Astrocyte of the cerebellum (primary cell): ENCODE results near the gene FBXO41.

Experiments used
- DNase-seq: peaks from one replicate; pipeline ENCODE4 v3.0.0-alpha.2; 2011; ENCODE audit warnings: low read depth
- H3K4me3 ChIP-seq: 2 replicates; pipeline ENCODE4 v1.5.1; 2011; ENCODE audit warnings: mild to moderate bottlenecking, low read depth, low read length, moderate library complexity
- in situ Hi-C: cut with HindIII; loops from 2 replicates; pipeline ENCODE4 v1.10.0; 2017; ENCODE audit warnings: low sequenced_read_pairs
- TF ChIP-seq, protein P1 (sequence below): IDR thresholded peaks from 2 replicates; pipeline ENCODE4 v1.5.1; 2012; ENCODE audit warnings: low read length, low read depth, moderate library complexity, mild to moderate bottlenecking; ENCODE audit errors: missing control alignments

The FBXO41 gene

DNA sequence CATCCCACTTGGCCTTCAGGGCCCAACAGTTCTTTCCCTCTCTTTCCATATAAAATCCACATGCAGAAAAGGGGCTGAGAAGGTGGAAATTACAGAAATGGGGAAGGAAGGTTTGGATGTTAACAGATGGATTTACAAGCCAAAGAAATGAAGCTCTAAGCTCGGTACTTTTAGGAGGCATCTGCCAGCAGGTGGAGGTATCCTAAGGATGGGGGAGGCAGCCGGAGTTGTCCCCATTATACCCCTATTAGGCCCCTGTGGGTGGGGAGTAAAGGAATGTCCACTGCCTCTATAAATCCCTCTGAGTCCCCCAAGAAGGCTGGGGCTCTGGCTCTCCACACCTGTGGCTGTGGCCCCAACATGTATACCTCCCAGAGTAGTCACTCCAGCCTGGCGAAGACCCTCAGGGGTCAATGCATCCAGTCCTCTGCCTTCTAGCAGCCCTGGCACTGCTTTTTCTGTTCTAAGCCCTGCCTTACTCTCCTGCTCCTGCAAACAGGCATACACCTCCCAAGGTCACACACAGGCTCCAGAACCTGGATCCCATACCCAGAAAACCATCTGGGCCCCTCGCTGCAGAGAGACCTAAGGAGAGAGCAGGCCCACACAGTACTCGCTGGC, 1.2 kb downstream of the FBXO41 start:
- H3K4me3 ChIP-seq, result peak overlapping the region; percentile 59
- in situ Hi-C loops, result no loop called here
- TF ChIP-seq, protein P1, sequence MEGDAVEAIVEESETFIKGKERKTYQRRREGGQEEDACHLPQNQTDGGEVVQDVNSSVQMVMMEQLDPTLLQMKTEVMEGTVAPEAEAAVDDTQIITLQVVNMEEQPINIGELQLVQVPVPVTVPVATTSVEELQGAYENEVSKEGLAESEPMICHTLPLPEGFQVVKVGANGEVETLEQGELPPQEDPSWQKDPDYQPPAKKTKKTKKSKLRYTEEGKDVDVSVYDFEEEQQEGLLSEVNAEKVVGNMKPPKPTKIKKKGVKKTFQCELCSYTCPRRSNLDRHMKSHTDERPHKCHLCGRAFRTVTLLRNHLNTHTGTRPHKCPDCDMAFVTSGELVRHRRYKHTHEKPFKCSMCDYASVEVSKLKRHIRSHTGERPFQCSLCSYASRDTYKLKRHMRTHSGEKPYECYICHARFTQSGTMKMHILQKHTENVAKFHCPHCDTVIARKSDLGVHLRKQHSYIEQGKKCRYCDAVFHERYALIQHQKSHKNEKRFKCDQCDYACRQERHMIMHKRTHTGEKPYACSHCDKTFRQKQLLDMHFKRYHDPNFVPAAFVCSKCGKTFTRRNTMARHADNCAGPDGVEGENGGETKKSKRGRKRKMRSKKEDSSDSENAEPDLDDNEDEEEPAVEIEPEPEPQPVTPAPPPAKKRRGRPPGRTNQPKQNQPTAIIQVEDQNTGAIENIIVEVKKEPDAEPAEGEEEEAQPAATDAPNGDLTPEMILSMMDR, result no peak
- no peak for DNase-seq

DNA sequence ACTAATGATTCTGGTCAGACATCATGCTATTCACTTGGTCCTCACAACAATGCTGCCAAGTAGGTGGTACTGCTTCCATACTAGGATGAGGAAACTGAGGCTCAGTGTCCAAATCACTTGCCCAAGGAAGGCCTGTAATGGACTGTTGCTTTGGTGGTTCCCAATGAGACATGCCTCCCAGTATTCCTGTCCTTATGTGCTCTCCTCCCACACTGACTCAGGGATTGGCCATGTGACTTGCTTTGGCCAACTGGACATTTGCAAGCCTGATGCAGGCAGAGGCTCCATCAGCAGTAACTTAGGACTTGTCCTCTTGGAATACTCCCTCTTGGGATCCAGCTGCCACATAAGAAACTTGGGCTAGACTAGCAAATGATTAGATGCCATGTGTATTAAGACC, 3.0 kb downstream of the FBXO41 start:
- no peak for DNase-seq
- in situ Hi-C loops, result no loop called here
- TF ChIP-seq, protein P1, result no peak
- H3K4me3 ChIP-seq, result no peak overlapping the region

GRCh38 chr2:73279852-73280251, 4.4 kb downstream of the FBXO41 start:
- no peak overlapping the region for H3K4me3 ChIP-seq
- in situ Hi-C loops, result no loop called here
- DNase-seq, result no peak
- TF ChIP-seq, protein P1, result no peak

- H3K4me3 ChIP-seq, result no peak overlapping the region
- TF ChIP-seq, protein P1, result no peak
- DNase-seq, result no peak
- in situ Hi-C loops, result no loop called here
Observed at GRCh38 chr2:73272270-73272669, 12.0 kb downstream of the FBXO41 start.

DNA sequence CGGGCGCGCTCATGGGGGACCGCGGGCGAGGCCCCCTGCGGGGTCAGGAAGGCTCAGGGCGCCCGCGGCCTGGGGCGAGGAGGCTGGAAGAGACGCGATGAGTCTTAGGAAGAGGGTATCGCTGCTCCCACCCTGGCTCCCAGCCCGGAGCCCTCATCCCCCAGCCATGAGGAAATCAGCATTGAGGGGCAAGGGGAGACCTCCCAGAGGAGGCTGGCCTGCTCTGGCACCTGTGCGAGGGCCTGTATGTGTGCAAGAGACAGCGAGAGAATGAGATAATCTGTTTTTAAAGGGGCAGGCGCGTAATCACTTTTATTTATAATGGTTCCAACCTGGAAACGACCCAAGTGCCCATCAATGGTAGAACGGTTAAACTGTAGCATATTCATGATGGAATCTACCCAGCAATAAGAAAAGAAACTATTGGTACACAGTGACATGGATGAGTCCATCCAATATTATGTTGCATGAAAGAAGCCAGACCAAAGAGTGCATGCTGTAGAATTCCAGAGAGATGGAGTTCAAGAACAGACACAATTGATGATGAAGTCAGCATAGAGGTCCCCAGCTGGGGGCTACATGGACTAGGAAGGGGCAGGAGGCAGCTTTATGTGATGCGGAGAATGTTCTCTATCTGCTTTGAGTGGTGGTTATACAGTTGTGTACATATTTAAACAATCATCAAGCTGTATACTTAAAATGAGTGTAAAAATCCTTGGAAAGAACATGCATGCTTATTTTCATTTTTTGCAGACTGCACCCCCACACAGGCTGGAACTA, 14.4 kb downstream of the FBXO41 start:
- in situ Hi-C loops, result no loop called here
- TF ChIP-seq, protein P1, result no peak
- H3K4me3 ChIP-seq, result no peak overlapping the region
- no peak for DNase-seq

DNA sequence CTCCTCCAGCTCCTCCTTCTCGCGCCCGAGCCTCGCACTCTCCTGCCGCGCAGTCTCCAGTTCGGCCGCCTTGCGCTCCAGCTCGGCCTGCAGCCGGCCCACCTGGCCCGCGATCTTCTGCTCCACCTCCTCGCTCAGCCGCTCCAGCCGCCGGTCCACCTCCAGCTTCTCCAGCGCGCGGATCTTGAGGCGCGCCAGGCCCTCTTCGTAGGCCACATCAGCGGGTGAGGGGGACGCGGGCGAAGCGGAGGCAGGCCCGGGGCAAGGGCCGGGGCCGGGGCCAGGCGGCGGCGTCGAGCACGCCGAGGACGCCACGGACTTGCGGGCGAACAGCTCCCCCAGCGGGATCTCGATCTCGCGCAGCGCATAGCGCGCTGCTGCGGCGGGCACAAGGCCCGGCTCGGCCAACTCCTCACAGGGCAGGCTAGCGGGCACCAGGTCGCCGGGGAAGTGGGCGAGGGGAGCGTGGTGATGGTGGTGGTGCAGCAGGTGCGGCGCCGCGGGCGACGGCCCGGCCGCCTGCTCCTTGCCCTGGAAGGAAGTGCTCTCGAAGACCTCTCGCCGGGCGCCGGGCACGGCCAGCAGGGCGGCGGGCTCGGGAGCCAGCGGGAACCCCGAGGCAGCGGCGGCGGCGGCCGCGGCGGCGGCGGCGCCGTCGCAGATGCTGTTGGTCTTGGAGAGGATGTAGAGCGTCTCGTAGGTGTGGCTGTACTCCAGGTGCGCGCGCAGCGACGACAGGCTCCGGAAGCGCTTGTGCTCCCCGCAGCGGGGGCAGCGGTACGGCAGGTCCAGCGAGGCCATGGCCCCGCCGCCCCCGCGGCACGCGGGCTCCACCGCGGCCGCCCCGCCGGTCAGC, 15.2 kb downstream of the FBXO41 start:
- in situ Hi-C loops, result no loop called here
- H3K4me3 ChIP-seq, result peak overlapping the region; percentile 14
- TF ChIP-seq, protein P1, result no peak
- DNase-seq, result no peak
